Uterus (tissue), 4 donors: Measurements from ENCODE around the gene STK32C. TPM values are rescaled to one million over a fixed set of nuclear protein-coding genes. Genes with fewer than 3 reads are reported as not detected.

Experiments used
- DNase-seq, 2 donors: peaks; one replicate each; pipeline ENCODE4 v3.0.0-alpha.2; 2019 to 2020
- H3K27ac ChIP-seq, 2 donors: fragments of 200-600 bp; sonication (generic); 1 replicate in 1 of 2; 2 replicates in 1 of 2; pipeline ENCODE4 v1.5.1; 2016 to 2018
- H3K27me3 ChIP-seq, 2 donors: fragments of 200-600 bp; sonication (generic); one replicate each; pipeline ENCODE4 v1.5.1; 2018 to 2019; ENCODE audit warnings: control low read depth in 1 of 2
- H3K36me3 ChIP-seq, 2 donors: fragments of 200-600 bp; sonication (generic); one replicate each; pipeline ENCODE4 v1.5.1; 2019; ENCODE audit warnings: control low read depth in 1 of 2
- H3K4me1 ChIP-seq, 2 donors: fragments of 200-600 bp; sonication (generic); one replicate each; pipeline ENCODE4 v1.5.1; 2018 to 2019; ENCODE audit warnings: control low read depth in 1 of 2
- H3K4me3 ChIP-seq, 2 donors: fragments of 200-600 bp; sonication (generic); 1 replicate in 1 of 2; 2 replicates in 1 of 2; pipeline ENCODE4 v1.5.1; 2018 to 2019; ENCODE audit warnings: mild to moderate bottlenecking in 1 of 2
- H3K9me3 ChIP-seq, 2 donors: fragments of 200-600 bp; sonication (generic); one replicate each; pipeline ENCODE4 v1.5.1; 2019; ENCODE audit warnings: control low read depth in 1 of 2
- CTCF ChIP-seq, 4 experiments: fragments of 200-600 bp in 2 of 4; fragments of 450-650 bp in 2 of 4; sonication (generic) in 2 of 4; IDR thresholded peaks; one replicate each; pipeline ENCODE4 v1.5.1; 2016 to 2019; ENCODE audit warnings: antibody characterized with exemption in 4 of 4, mild to moderate bottlenecking in 2 of 4, moderate library complexity in 1 of 4
- POLR2A ChIP-seq, 2 donors: fragments of 450-650 bp; IDR thresholded peaks; one replicate each; pipeline ENCODE4 v1.6.1; 2016; ENCODE audit warnings: antibody characterized with exemption in 2 of 2, mild to moderate bottlenecking in 1 of 2, moderate library complexity in 1 of 2
- intact Hi-C: fragments of 100-400 bp; cut with DNase I; formaldehyde crosslinking; loops from one replicate; pipeline ENCODE4 v1.15.1; 2023; ENCODE audit warnings: low total_unique reads
- total RNA-seq, 4 donors: library from RNA; depleted of rRNA in 3 of 4; stranded (reverse); fragments of >200 nt in 3 of 4; gene quantifications; one replicate each; pipeline versions ENCODE4 v1.1.0 to v1.2.4, GENCODE V29; 2014 to 2023
- donor health status: DM: yes; HTN: yes; CAD: no.

Gene STK32C
- total RNA-seq, 4 donors from 2014 or later: 0.51 to 17.2 (median 3.2) TPM

- no peaks in the 10 kb centered on the region for H3K36me3 ChIP-seq
- H3K4me1 ChIP-seq: no peaks in the 10 kb centered on the region
- no peak overlapping the region for H3K4me3 ChIP-seq
- no peaks in the 10 kb centered on the region for H3K9me3 ChIP-seq
- intact Hi-C loops: no loop called here
- TF ChIP-seq POLR2A (IDR thresholded peaks at IDR 0.05) (no peak), CTCF (IDR thresholded peaks at IDR 0.05) (no peak)
- H3K27me3 ChIP-seq: no peaks in the 10 kb centered on the region
- DNase-seq: no peak
- H3K27ac ChIP-seq: no peak overlapping the region
Measured at GRCh38 chr10:132236881-132237280, 70.9 kb downstream of the STK32C start.

- no peaks in the 10 kb centered on the region for H3K9me3 ChIP-seq
- H3K27me3 ChIP-seq: no peaks in the 10 kb centered on the region
- no peaks in the 10 kb centered on the region for H3K4me1 ChIP-seq
- DNase-seq: no peak
- no peaks in the 10 kb centered on the region for H3K36me3 ChIP-seq
- H3K4me3 ChIP-seq: no peak overlapping the region
- intact Hi-C loops: no loop called here
- H3K27ac ChIP-seq: no peak overlapping the region
- no peak for TF ChIP-seq CTCF (IDR thresholded peaks at IDR 0.05)
Measured at GRCh38 chr10:132236161-132236560, 71.6 kb downstream of the STK32C start.

- no peaks in the 10 kb centered on the region for H3K27me3 ChIP-seq
- intact Hi-C loops: no loop called here
- H3K36me3 ChIP-seq: no peaks in the 10 kb centered on the region
- no peak for DNase-seq
- H3K9me3 ChIP-seq: no peaks in the 10 kb centered on the region
- peaks cover 0 to 2% of the 10 kb centered on the region in 2 donors for H3K4me1 ChIP-seq
- no peak for TF ChIP-seq POLR2A (IDR thresholded peaks at IDR 0.05)
- no peak for TF ChIP-seq CTCF (IDR thresholded peaks at IDR 0.05)
- no peak overlapping the region for H3K4me3 ChIP-seq
- no peak overlapping the region for H3K27ac ChIP-seq
Measured at GRCh38 chr10:132234860-132235259, 72.9 kb downstream of the STK32C start.

- DNase-seq: no peak
- intact Hi-C loops: no loop called here
- H3K4me1 ChIP-seq: peaks cover 0 to 2% of the 10 kb centered on the region in 2 donors
- no peaks in the 10 kb centered on the region for H3K36me3 ChIP-seq
- no peaks in the 10 kb centered on the region for H3K27me3 ChIP-seq
- no peaks in the 10 kb centered on the region for H3K9me3 ChIP-seq
- no peak overlapping the region for H3K27ac ChIP-seq
- TF ChIP-seq POLR2A (IDR thresholded peaks at IDR 0.05) (no peak), CTCF (IDR thresholded peaks at IDR 0.05) (no peak)
- H3K4me3 ChIP-seq: no peak overlapping the region
Measured at GRCh38 chr10:132233501-132234085, 74.2 kb downstream of the STK32C start.

- H3K4me3 ChIP-seq: no peak overlapping the region
- H3K4me1 ChIP-seq: peaks cover 0 to 2% of the 10 kb centered on the region in 2 donors
- TF ChIP-seq POLR2A (IDR thresholded peaks at IDR 0.05) (no peak), CTCF (IDR thresholded peaks at IDR 0.05) (no peak)
- intact Hi-C loops: no loop called here
- DNase-seq: no peak
- H3K27ac ChIP-seq: no peak overlapping the region
- no peaks in the 10 kb centered on the region for H3K27me3 ChIP-seq
- no peaks in the 10 kb centered on the region for H3K36me3 ChIP-seq
- no peaks in the 10 kb centered on the region for H3K9me3 ChIP-seq
Measured at GRCh38 chr10:132232981-132233380, 74.8 kb downstream of the STK32C start.
